Measurements from ENCODE around the gene SSH2. TPM values are rescaled to one million over a fixed set of nuclear protein-coding genes. Genes with fewer than 3 reads are reported as not detected.

Gene SSH2
- 10 to 100 TPM; 36.1 to 36.8 TPM for total RNA-seq

- H3K36me3 ChIP-seq = no peaks in the 10 kb centered on the region
- peak within 1 kb of the TSS; percentile 90 to 95 for H3K4me3 ChIP-seq
- peak; percentile 83 for DNase-seq (ENCODE audit: low spot score)
- H3K4me1 ChIP-seq = peaks cover 0 to 31% of the 10 kb centered on the region in 2 donors
- H3K27ac ChIP-seq = peak within 1 kb of the TSS; percentile 94 to 95
- H3K27me3 ChIP-seq = no peaks in the 10 kb centered on the region
- peak in 1 of 2 donors; percentile 26 for TF ChIP-seq CTCF (IDR thresholded peaks at IDR 0.05)
- no peaks in the 10 kb centered on the region for H3K9me3 ChIP-seq
These were observed at the start of gene SSH2 for GRCh38 chr17:29929533-29930408. Gene SSH2 (minus strand): TSS chr17:29930228. CDS start chr17:29930000, 228 bp downstream.

- no peak for DNase-seq (ENCODE audit: low spot score)
- Histone ChIP-seq H3K27me3 (no peaks in the 10 kb centered on the region), H3K36me3 (no peaks in the 10 kb centered on the region), H3K27ac (no peak overlapping the region), H3K9me3 (no peaks in the 10 kb centered on the region), H3K4me1 (no peaks in the 10 kb centered on the region), H3K4me3 (no peak overlapping the region)
- no peak for TF ChIP-seq CTCF (IDR thresholded peaks at IDR 0.05)
These were observed 47.8 kb upstream of the SSH2 start for GRCh38 chr17:29977836-29978235.

GRCh38 chr17:29973005-29973404 lies 43.0 kb upstream of the SSH2 start:
- no peak overlapping the region for H3K4me3 ChIP-seq
- no peaks in the 10 kb centered on the region for H3K4me1 ChIP-seq
- no peak for TF ChIP-seq CTCF (IDR thresholded peaks at IDR 0.05)
- no peaks in the 10 kb centered on the region for H3K9me3 ChIP-seq
- DNase-seq (ENCODE audit: low spot score) = no peak
- no peaks in the 10 kb centered on the region for H3K27me3 ChIP-seq
- no peak overlapping the region for H3K27ac ChIP-seq
- H3K36me3 ChIP-seq = no peaks in the 10 kb centered on the region

- Histone ChIP-seq H3K27me3 (no peaks in the 10 kb centered on the region), H3K9me3 (no peaks in the 10 kb centered on the region), H3K27ac (no peak overlapping the region), H3K4me3 (no peak overlapping the region), H3K36me3 (no peaks in the 10 kb centered on the region), H3K4me1 (no peaks in the 10 kb centered on the region)
- no peak for TF ChIP-seq CTCF (IDR thresholded peaks at IDR 0.05)
- DNase-seq (ENCODE audit: low spot score) = no peak
These were observed 42.2 kb upstream of the SSH2 start for GRCh38 chr17:29972277-29972676.

- Histone ChIP-seq H3K27me3 (no peaks in the 10 kb centered on the region), H3K27ac (no peak overlapping the region), H3K4me3 (no peak overlapping the region), H3K4me1 (no peaks in the 10 kb centered on the region), H3K36me3 (no peaks in the 10 kb centered on the region), H3K9me3 (no peaks in the 10 kb centered on the region)
- DNase-seq (ENCODE audit: low spot score) = no peak
- no peak for TF ChIP-seq CTCF (IDR thresholded peaks at IDR 0.05)
These were observed 38.2 kb upstream of the SSH2 start for GRCh38 chr17:29968271-29968670.

Data from right atrium auricular region (tissue), 2 donors.